ENCODE measurements around the gene KLF17. TPM values are rescaled to one million over a fixed set of nuclear protein-coding genes. Genes with fewer than 3 reads are reported as not detected.

KLF17 gene
- total and polyA plus RNA-seq, 9 donors, result 0.05 to 0.40 (median 0.16) TPM; not detected in 5

- Histone ChIP-seq H3K27ac (no peak overlapping the region), H3K36me3 (no peaks in the 10 kb centered on the region), H3K4me1 (ENCODE audit: insufficient read depth) (no peaks in the 10 kb centered on the region), H3K4me3 (no peak overlapping the region), H3K27me3 (no peaks in the 10 kb centered on the region), H3K9me3 (no peaks in the 10 kb centered on the region)
- 89 to 97% (median 91%) methylated on average over 4 of the region's 4 CpGs for WGBS, 3 donors
- TF ChIP-seq EP300 (IDR thresholded peaks at IDR 0.05) (no peak), POLR2A (IDR thresholded peaks at IDR 0.05) (no peak)
- TF ChIP-seq, protein P1, sequence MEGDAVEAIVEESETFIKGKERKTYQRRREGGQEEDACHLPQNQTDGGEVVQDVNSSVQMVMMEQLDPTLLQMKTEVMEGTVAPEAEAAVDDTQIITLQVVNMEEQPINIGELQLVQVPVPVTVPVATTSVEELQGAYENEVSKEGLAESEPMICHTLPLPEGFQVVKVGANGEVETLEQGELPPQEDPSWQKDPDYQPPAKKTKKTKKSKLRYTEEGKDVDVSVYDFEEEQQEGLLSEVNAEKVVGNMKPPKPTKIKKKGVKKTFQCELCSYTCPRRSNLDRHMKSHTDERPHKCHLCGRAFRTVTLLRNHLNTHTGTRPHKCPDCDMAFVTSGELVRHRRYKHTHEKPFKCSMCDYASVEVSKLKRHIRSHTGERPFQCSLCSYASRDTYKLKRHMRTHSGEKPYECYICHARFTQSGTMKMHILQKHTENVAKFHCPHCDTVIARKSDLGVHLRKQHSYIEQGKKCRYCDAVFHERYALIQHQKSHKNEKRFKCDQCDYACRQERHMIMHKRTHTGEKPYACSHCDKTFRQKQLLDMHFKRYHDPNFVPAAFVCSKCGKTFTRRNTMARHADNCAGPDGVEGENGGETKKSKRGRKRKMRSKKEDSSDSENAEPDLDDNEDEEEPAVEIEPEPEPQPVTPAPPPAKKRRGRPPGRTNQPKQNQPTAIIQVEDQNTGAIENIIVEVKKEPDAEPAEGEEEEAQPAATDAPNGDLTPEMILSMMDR (IDR thresholded peaks at IDR 0.05), result no peak
- DNase-seq, result no peak
- intact Hi-C loops (cut with DNase I), result no loop called here
Observed at GRCh38 chr1:44079566-44079965, 39.1 kb upstream of the KLF17 start.

GRCh38 chr1:44084998-44085675 is 33.5 kb upstream of the KLF17 start:
- Histone ChIP-seq H3K27me3 (no peaks in the 10 kb centered on the region), H3K4me1 (ENCODE audit: insufficient read depth) (no peaks in the 10 kb centered on the region), H3K9me3 (no peaks in the 10 kb centered on the region), H3K36me3 (no peaks in the 10 kb centered on the region), H3K4me3 (no peak overlapping the region), H3K27ac (no peak overlapping the region)
- DNase-seq, result no peak
- TF ChIP-seq, protein P1 (IDR thresholded peaks at IDR 0.05), result no peak
- TF ChIP-seq EP300 (IDR thresholded peaks at IDR 0.05) (no peak), POLR2A (IDR thresholded peaks at IDR 0.05) (no peak)
- WGBS, 3 donors, result 39 to 53% (median 49%) methylated on average over 3 of the region's 3 CpGs
- intact Hi-C loops (cut with DNase I), result no loop called here

- WGBS, 3 donors, result 89 to 95% (median 89%) methylated on average over 4 of the region's 4 CpGs
- intact Hi-C loops (cut with DNase I), result no loop called here
Observed at GRCh38 chr1:44086692-44087474, 31.7 kb upstream of the KLF17 start.

DNA sequence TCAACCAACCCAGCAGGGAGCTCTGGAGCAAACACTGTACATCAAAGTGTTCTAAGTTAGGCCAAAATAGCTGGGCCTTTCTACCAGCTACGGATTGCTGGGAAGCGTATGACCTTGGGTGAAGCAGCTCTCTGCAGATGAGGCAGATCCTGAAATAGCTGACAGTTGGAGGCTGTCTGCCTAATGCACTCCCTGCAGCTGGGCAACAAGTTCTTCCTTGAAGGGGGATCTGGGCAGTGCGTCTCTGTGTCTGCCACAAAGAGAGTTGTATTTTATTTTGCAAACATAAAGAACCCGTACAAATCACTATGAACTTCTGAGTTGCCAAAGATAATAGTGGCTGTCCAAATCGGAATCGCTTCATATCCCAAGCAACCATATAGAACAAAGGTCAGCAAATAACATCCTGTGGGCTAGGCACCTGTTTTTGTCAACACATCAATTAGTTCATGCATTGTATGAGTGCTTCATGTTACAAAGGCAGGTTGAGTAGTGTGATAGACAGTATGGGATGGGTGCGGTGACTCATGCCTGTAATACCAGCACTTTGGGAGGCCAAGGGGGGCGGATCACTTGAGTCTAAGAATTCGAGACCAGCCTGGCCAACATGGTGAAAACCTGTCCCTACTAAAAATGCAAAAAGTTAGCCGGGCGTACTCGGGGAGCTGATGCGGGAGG is 29.1 kb upstream of the KLF17 start:
- no peak overlapping the region for H3K4me3 ChIP-seq
- no peaks in the 10 kb centered on the region for H3K36me3 ChIP-seq
- no peaks in the 10 kb centered on the region for H3K9me3 ChIP-seq
- no peaks in the 10 kb centered on the region for H3K27me3 ChIP-seq
- no peaks in the 10 kb centered on the region for H3K4me1 ChIP-seq (ENCODE audit: insufficient read depth)
- 38 to 54% (median 43%) methylated on average over 13 of the region's 13 CpGs for WGBS, 3 donors
- no peak for DNase-seq
- H3K27ac ChIP-seq, result no peak overlapping the region
- intact Hi-C loops (cut with DNase I), result no loop called here
- TF ChIP-seq POLR2A (IDR thresholded peaks at IDR 0.05) (no peak), EP300 (IDR thresholded peaks at IDR 0.05) (no peak)
- TF ChIP-seq, protein P1 (IDR thresholded peaks at IDR 0.05), result no peak

More at GRCh38 chr1:44086692-44087474, 31.7 kb upstream of the KLF17 start:
- DNase-seq, result no peak
- H3K27ac ChIP-seq, result no peak overlapping the region
- no peaks in the 10 kb centered on the region for H3K27me3 ChIP-seq
- no peaks in the 10 kb centered on the region for H3K4me1 ChIP-seq (ENCODE audit: insufficient read depth)
- TF ChIP-seq, protein P1 (IDR thresholded peaks at IDR 0.05), result no peak
- TF ChIP-seq EP300 (IDR thresholded peaks at IDR 0.05) (no peak), POLR2A (IDR thresholded peaks at IDR 0.05) (no peak)
- H3K36me3 ChIP-seq, result no peaks in the 10 kb centered on the region
- H3K9me3 ChIP-seq, result no peaks in the 10 kb centered on the region
- H3K4me3 ChIP-seq, result no peak overlapping the region

All from ovary (tissue), 9 donors.